ENCODE results near the gene FRMPD1.
"Not testable (repeated sequence)": the region's sequence is repeated elsewhere in the genome, so short reads cannot be mapped to it uniquely, and the experiment has no call there.

FRMPD1 gene

GRCh38 chr9:37650873-37651768, at the start of gene FRMPD1:
TSS of gene FRMPD1 (plus strand) at chr9:37650954. CDS start at chr9:37692642, 41,688 bp downstream.
- Mint-ChIP-seq H3K4me3 (peak within 1 kb of the TSS; percentile 74), H3K9me3 (no peaks in the 10 kb centered on the region), H3K27ac (no peak within 1 kb of the TSS), H3K27me3 (peaks cover 63% of the 10 kb centered on the region), H3K4me1 (peaks cover 7% of the 10 kb centered on the region), H3K36me3 (ENCODE audit: low read depth) (no peaks in the 10 kb centered on the region)
- peak; percentile 87 for ATAC-seq
- peak; percentile 63 for DNase-seq

GRCh38 chr9:37602061-37602460, 48.7 kb upstream of the FRMPD1 start:
- H3K9me3 Mint-ChIP-seq; H3K36me3 Mint-ChIP-seq (ENCODE audit: low read depth); H3K4me1 Mint-ChIP-seq; DNase-seq; H3K4me3 Mint-ChIP-seq; ATAC-seq; H3K27ac Mint-ChIP-seq: not testable (repeated sequence)
- peaks cover 20% of the 10 kb centered on the region for H3K27me3 Mint-ChIP-seq

GRCh38 chr9:37602817-37603216, 47.9 kb upstream of the FRMPD1 start:
- DNase-seq: no peak
- no peaks in the 10 kb centered on the region for H3K36me3 Mint-ChIP-seq (ENCODE audit: low read depth)
- no peak for ATAC-seq
- no peak overlapping the region for H3K27ac Mint-ChIP-seq
- no peaks in the 10 kb centered on the region for H3K4me1 Mint-ChIP-seq
- H3K9me3 Mint-ChIP-seq: no peaks in the 10 kb centered on the region
- H3K27me3 Mint-ChIP-seq: peaks cover 20% of the 10 kb centered on the region
- H3K4me3 Mint-ChIP-seq: no peak overlapping the region

- DNase-seq: no peak
- no peak overlapping the region for H3K4me3 Mint-ChIP-seq
- peaks cover 24% of the 10 kb centered on the region for H3K27me3 Mint-ChIP-seq
- ATAC-seq: no peak
- no peaks in the 10 kb centered on the region for H3K36me3 Mint-ChIP-seq (ENCODE audit: low read depth)
- H3K9me3 Mint-ChIP-seq: no peaks in the 10 kb centered on the region
- no peak overlapping the region for H3K27ac Mint-ChIP-seq
- H3K4me1 Mint-ChIP-seq: no peaks in the 10 kb centered on the region
Measured at GRCh38 chr9:37604296-37604695, 46.5 kb upstream of the FRMPD1 start.

- ATAC-seq (no peak), DNase-seq (no peak)
- Mint-ChIP-seq H3K9me3 (no peaks in the 10 kb centered on the region), H3K27me3 (peaks cover 19% of the 10 kb centered on the region), H3K27ac (no peak overlapping the region), H3K36me3 (ENCODE audit: low read depth) (no peaks in the 10 kb centered on the region), H3K4me3 (no peak overlapping the region), H3K4me1 (no peaks in the 10 kb centered on the region)
Measured at GRCh38 chr9:37608250-37608649, 42.5 kb upstream of the FRMPD1 start.

GRCh38 chr9:37609735-37610397, 40.9 kb upstream of the FRMPD1 start:
- no peaks in the 10 kb centered on the region for H3K36me3 Mint-ChIP-seq (ENCODE audit: low read depth)
- H3K4me3 Mint-ChIP-seq: no peak overlapping the region
- DNase-seq (no peak), ATAC-seq (no peak)
- no peaks in the 10 kb centered on the region for H3K9me3 Mint-ChIP-seq
- no peak overlapping the region for H3K27ac Mint-ChIP-seq
- no peaks in the 10 kb centered on the region for H3K4me1 Mint-ChIP-seq
- peaks cover 15% of the 10 kb centered on the region for H3K27me3 Mint-ChIP-seq

GRCh38 chr9:37611014-37611413, 39.7 kb upstream of the FRMPD1 start:
- no peak for DNase-seq
- H3K36me3 Mint-ChIP-seq (ENCODE audit: low read depth): no peaks in the 10 kb centered on the region

GRCh38 chr9:37611961-37612360, 38.8 kb upstream of the FRMPD1 start:
- Mint-ChIP-seq H3K9me3 (no peaks in the 10 kb centered on the region), H3K4me1 (no peaks in the 10 kb centered on the region), H3K27me3 (peaks cover 10% of the 10 kb centered on the region), H3K27ac (no peak overlapping the region), H3K36me3 (ENCODE audit: low read depth) (no peaks in the 10 kb centered on the region), H3K4me3 (no peak overlapping the region)
- no peak for DNase-seq
- ATAC-seq: no peak

More at GRCh38 chr9:37611014-37611413, 39.7 kb upstream of the FRMPD1 start:
- no peaks in the 10 kb centered on the region for H3K9me3 Mint-ChIP-seq
- H3K4me3 Mint-ChIP-seq: no peak overlapping the region
- H3K4me1 Mint-ChIP-seq: no peaks in the 10 kb centered on the region
- no peak overlapping the region for H3K27ac Mint-ChIP-seq
- no peak for ATAC-seq
- H3K27me3 Mint-ChIP-seq: peaks cover 13% of the 10 kb centered on the region

- no peaks in the 10 kb centered on the region for H3K9me3 Mint-ChIP-seq
- H3K27me3 Mint-ChIP-seq: peaks cover 5% of the 10 kb centered on the region
- H3K4me3 Mint-ChIP-seq: no peak overlapping the region
- H3K4me1 Mint-ChIP-seq: no peaks in the 10 kb centered on the region
- H3K27ac Mint-ChIP-seq: no peak overlapping the region
- H3K36me3 Mint-ChIP-seq (ENCODE audit: low read depth): no peaks in the 10 kb centered on the region
- ATAC-seq: no peak
- DNase-seq: no peak
Measured at GRCh38 chr9:37617161-37617560, 33.6 kb upstream of the FRMPD1 start.

GRCh38 chr9:37617832-37618231, 32.9 kb upstream of the FRMPD1 start:
- ATAC-seq (no peak), DNase-seq (no peak)
- no peak overlapping the region for H3K4me3 Mint-ChIP-seq
- no peak overlapping the region for H3K27ac Mint-ChIP-seq
- H3K9me3 Mint-ChIP-seq: no peaks in the 10 kb centered on the region
- peaks cover 3% of the 10 kb centered on the region for H3K27me3 Mint-ChIP-seq
- no peaks in the 10 kb centered on the region for H3K36me3 Mint-ChIP-seq (ENCODE audit: low read depth)
- no peaks in the 10 kb centered on the region for H3K4me1 Mint-ChIP-seq

- Mint-ChIP-seq H3K4me1 (no peaks in the 10 kb centered on the region), H3K27me3 (peaks cover 3% of the 10 kb centered on the region), H3K36me3 (ENCODE audit: low read depth) (no peaks in the 10 kb centered on the region), H3K27ac (no peak overlapping the region), H3K4me3 (no peak overlapping the region), H3K9me3 (no peaks in the 10 kb centered on the region)
- ATAC-seq (no peak), DNase-seq (no peak)
Measured at GRCh38 chr9:37618817-37619216, 31.9 kb upstream of the FRMPD1 start.

- no peak overlapping the region for H3K4me3 Mint-ChIP-seq
- no peak for ATAC-seq
- no peaks in the 10 kb centered on the region for H3K4me1 Mint-ChIP-seq
- no peak overlapping the region for H3K27ac Mint-ChIP-seq
- H3K9me3 Mint-ChIP-seq: no peaks in the 10 kb centered on the region
- H3K36me3 Mint-ChIP-seq (ENCODE audit: low read depth): no peaks in the 10 kb centered on the region
- H3K27me3 Mint-ChIP-seq: no peaks in the 10 kb centered on the region
- DNase-seq: no peak
Measured at GRCh38 chr9:37619806-37620205, 30.9 kb upstream of the FRMPD1 start.

- Mint-ChIP-seq H3K4me1 (no peaks in the 10 kb centered on the region), H3K27ac (no peak overlapping the region), H3K9me3 (no peaks in the 10 kb centered on the region), H3K27me3 (no peaks in the 10 kb centered on the region), H3K4me3 (no peak overlapping the region), H3K36me3 (ENCODE audit: low read depth) (no peaks in the 10 kb centered on the region)
- ATAC-seq (no peak), DNase-seq (no peak)
Measured at GRCh38 chr9:37620396-37620795, 30.4 kb upstream of the FRMPD1 start.

- Mint-ChIP-seq H3K27me3 (no peaks in the 10 kb centered on the region), H3K4me3 (no peak overlapping the region), H3K4me1 (no peaks in the 10 kb centered on the region), H3K9me3 (no peaks in the 10 kb centered on the region), H3K27ac (no peak overlapping the region), H3K36me3 (ENCODE audit: low read depth) (no peaks in the 10 kb centered on the region)
- ATAC-seq (no peak), DNase-seq (no peak)
Measured at GRCh38 chr9:37621273-37622121, 29.3 kb upstream of the FRMPD1 start.

Data from activated naive CD8-positive, alpha-beta T cell treated with anti-CD3 and anti-CD28 coated beads, Interleukin-2, amount 50 U/mL, for 24 hours (primary cell).